Measurements from ENCODE around the gene RAB27A. TPM values are rescaled to one million over a fixed set of nuclear protein-coding genes. Genes with fewer than 3 reads are reported as not detected.

RAB27A gene
- total and polyA plus RNA-seq, 2 donors (not counting 3 experiments of a cell fraction or from before 2014, with no cell fraction given) = 7.3 to 30.9 TPM

GRCh38 chr15:55246567-55246966, 43.0 kb downstream of the RAB27A start:
- DNase-seq (ENCODE audit: low read depth, low spot score) = no peak
- ChIA-PET POLR2A (no interaction called here), CTCF (interaction anchor here (1.2 kb wide), 1 partner anchor 21 kb away, joined by 5 read pairs; no protein-coding TSS in a partner anchor)
- Histone ChIP-seq H3K4me3 (replicated peaks in 1 of 3; ENCODE audit: insufficient read depth in 1 of 3, low read depth in 1 of 3, low read length in 3 of 3) (no peak overlapping the region), H3K79me2 (ENCODE audit: control insufficient read depth, insufficient read depth, low read length) (no peaks in the 10 kb centered on the region), H3K9me1 (replicated peaks; ENCODE audit: control insufficient read depth, extremely low read depth, insufficient read depth, low read length) (no peaks in the 10 kb centered on the region), H3K27me3 (ENCODE audit: control insufficient read depth in 2 of 2, insufficient read depth in 2 of 2, low read length in 2 of 2) (no peaks in the 10 kb centered on the region), H3K9ac (replicated peaks; ENCODE audit: extremely low read depth, insufficient read depth, low read length) (no peak overlapping the region), H2AFZ (ENCODE audit: low read depth, low read length) (no peak overlapping the region), H3K9me3 (replicated peaks; ENCODE audit: control insufficient read depth, insufficient read depth, low read length) (no peaks in the 10 kb centered on the region), H4K20me1 (replicated peaks; ENCODE audit: control insufficient read depth, extremely low read depth, insufficient read depth, low read length) (no peaks in the 10 kb centered on the region), H3K4me2 (ENCODE audit: insufficient read depth, low read length) (no peak overlapping the region), H3K36me3 (ENCODE audit: control insufficient read depth in 2 of 2, extremely low read depth in 1 of 2, insufficient read depth in 2 of 2, low read length in 2 of 2) (no peaks in the 10 kb centered on the region), H3K4me1 (ENCODE audit: control insufficient read depth, extremely low read depth, insufficient read depth, low read length) (no peaks in the 10 kb centered on the region), H3K27ac (ENCODE audit: insufficient read depth, low read depth, low read length) (no peak overlapping the region)
- no peak for FAIRE-seq
- intact Hi-C loops (cut with micrococcal nuclease) (no loop called here), dilution Hi-C loops (cut with MboI; ENCODE audit: extremely low pct_ligation_motif_present, low sequenced_read_pairs) (no loop called here)
- no TSS peak for BruUV-seq (replicated peaks)
- TF ChIP-seq EZH2 (IDR thresholded peaks at IDR 0.05; ENCODE audit: borderline replicate concordance, low read depth, low read length, severe bottlenecking) (no peak), GATA2 (IDR thresholded peaks at IDR 0.05; ENCODE audit: insufficient read depth, insufficient read length, low read depth, low read length) (no peak), FOS (IDR thresholded peaks at IDR 0.05; ENCODE audit: borderline replicate concordance, insufficient read depth, low read length) (no peak), MYC (IDR thresholded peaks at IDR 0.05; ENCODE audit: low read depth, low read length) (no peak), JUN (IDR thresholded peaks at IDR 0.05; ENCODE audit: borderline replicate concordance, insufficient read depth, insufficient read length, low read depth) (no peak), CTCF (IDR thresholded peaks at IDR 0.05; ENCODE audit: extremely low read depth in 1 of 2, insufficient read depth in 1 of 2, low read depth in 1 of 2, low read length in 2 of 2) (no peak), POLR2A (IDR thresholded peaks at IDR 0.05; ENCODE audit: low read depth, low read length) (no peak), POLR2AphosphoS5 (IDR thresholded peaks at IDR 0.05; ENCODE audit: insufficient read depth, low read depth, low read length) (no peak), MAX (IDR thresholded peaks at IDR 0.05; ENCODE audit: insufficient read depth, insufficient read length) (no peak)
